Effector memory CD8-positive, alpha-beta T cell (primary cell): ENCODE results near the gene GAL3ST2.

Experiments
- ATAC-seq: fragments of 150-1000 bp; cut with Tn5 transposase; replicated peaks from 2 replicates; pipeline ENCODE4 v1.10.0; 2021; ENCODE audit warnings: mild to moderate bottlenecking, moderate library complexity
- DNase-seq, 3 experiments: peaks; one replicate each; pipeline ENCODE4 v3.0.0; 2021
- H3K27ac Mint-ChIP-seq, 2 donors: one replicate each; pipeline ENCODE4 v1.8.0; 2022; ENCODE audit warnings: mild to moderate bottlenecking in 2 of 2, mixed read lengths in 2 of 2, moderate library complexity in 2 of 2
- H3K27me3 Mint-ChIP-seq, 2 donors: one replicate each; pipeline ENCODE4 v1.8.0; 2022; ENCODE audit warnings: mixed read lengths in 2 of 2
- H3K36me3 Mint-ChIP-seq: one replicate; pipeline ENCODE4 v1.8.0; 2022; ENCODE audit warnings: mild to moderate bottlenecking, moderate library complexity, mixed read lengths; ENCODE audit not compliant: insufficient read depth
- H3K4me1 Mint-ChIP-seq, 2 donors: one replicate each; pipeline ENCODE4 v1.8.0; 2022; ENCODE audit warnings: low read depth in 2 of 2, mixed read lengths in 2 of 2
- H3K4me3 Mint-ChIP-seq, 2 donors: one replicate each; pipeline ENCODE4 v1.8.0; 2022; ENCODE audit warnings: mild to moderate bottlenecking in 2 of 2, mixed read lengths in 2 of 2, moderate library complexity in 2 of 2
- H3K9me3 Mint-ChIP-seq, 2 donors: one replicate each; pipeline ENCODE4 v1.8.0; 2022; ENCODE audit warnings: mixed read lengths in 2 of 2

Gene GAL3ST2

DNA sequence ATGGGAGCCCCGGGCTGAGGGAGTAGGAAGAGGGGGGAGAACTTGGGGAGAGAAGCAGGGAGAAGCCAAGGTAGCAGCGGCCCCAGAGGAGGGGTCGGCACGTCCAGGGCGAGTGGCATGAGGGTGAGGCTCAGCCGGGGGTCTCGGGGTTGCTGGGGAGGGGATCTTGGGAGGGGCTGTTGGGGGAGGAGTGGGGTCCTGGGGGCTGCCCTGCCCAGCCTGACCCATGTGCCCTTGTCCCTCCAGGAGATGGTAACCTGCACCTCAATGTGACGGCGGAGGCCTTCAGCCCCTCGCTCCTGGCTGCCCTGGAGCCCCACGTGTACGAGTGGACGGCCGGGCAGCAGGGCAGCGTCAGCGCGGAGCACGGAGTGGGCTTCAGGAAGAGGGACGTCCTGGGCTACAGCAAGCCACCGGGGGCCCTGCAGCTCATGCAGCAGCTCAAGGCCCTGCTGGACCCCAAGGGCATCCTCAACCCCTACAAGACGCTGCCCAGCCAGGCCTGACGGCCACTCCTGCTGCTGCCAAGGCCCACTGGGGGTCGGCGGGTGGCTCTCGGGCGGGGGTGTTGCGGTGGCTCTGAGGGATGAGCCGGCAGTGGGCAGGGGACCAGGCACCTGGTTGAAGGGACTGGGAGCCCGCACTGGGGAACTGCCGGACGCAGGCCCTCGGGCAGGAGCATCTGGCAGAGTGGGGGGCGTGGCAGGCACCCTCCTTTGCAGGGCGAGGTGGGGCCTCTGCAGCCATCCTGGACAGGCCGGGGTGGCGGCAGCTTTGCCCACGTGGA lies 9.0 kb upstream of the GAL3ST2 start:
- peaks cover 16% of the 10 kb centered on the region for H3K36me3 Mint-ChIP-seq
- H3K27me3 Mint-ChIP-seq, result no peaks in the 10 kb centered on the region
- H3K9me3 Mint-ChIP-seq, result no peaks in the 10 kb centered on the region
- DNase-seq (no peak), ATAC-seq (no peak)
- H3K4me1 Mint-ChIP-seq, result peaks cover 23 to 31% of the 10 kb centered on the region in 2 donors
- no peak overlapping the region for H3K4me3 Mint-ChIP-seq
- no peak overlapping the region for H3K27ac Mint-ChIP-seq

DNA sequence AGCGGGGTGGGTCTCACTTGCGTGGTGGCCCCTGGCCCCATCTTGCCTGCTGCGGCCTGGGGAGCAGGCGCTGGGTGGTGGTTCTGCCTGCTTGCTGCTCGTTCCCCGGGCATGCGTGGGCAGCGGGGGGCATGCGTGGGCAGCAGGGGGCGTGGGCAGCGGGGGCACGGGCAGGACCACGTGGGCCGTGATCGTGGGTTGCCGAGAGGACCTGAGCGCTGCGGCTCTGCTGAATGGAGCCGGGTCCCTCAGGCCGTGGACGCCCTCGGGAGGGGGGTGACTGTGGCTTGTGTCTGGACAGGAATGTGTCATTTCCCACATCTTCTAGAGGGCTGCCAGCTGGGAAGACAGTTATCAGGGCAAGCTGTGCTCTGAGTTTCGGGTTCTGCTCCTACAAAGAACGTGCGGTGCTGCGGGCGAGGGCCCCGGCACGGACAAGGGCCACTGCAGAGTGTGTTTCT lies 8.3 kb upstream of the GAL3ST2 start:
- DNase-seq (no peak), ATAC-seq (no peak)
- H3K4me3 Mint-ChIP-seq, result no peak overlapping the region
- peaks cover 10% of the 10 kb centered on the region for H3K36me3 Mint-ChIP-seq
- H3K9me3 Mint-ChIP-seq, result no peaks in the 10 kb centered on the region
- peaks cover 17 to 30% of the 10 kb centered on the region in 2 donors for H3K4me1 Mint-ChIP-seq
- H3K27ac Mint-ChIP-seq, result no peak overlapping the region
- H3K27me3 Mint-ChIP-seq, result no peaks in the 10 kb centered on the region

DNA sequence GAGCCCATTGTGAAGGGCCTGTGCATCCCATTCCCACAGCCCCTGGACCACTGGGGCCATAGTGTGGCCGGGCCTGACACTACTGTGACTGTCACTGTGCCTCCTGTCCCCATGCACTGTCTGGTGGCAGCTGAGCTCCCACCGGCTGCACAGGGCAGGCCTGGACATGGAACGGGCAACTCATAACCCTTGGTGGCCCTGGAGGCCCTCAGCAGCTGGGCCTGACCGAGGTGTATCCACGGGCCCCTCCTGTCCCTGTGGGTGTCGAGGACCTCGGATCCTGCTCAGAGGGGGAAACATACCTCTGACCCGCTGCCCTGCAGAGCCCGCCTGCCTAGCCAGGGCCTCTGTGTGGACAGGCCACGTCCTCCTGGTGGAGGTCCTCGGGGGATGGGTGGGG lies 7.8 kb upstream of the GAL3ST2 start:
- Mint-ChIP-seq H3K36me3 (peaks cover 4% of the 10 kb centered on the region), H3K9me3 (no peaks in the 10 kb centered on the region), H3K27ac (no peak overlapping the region), H3K27me3 (no peaks in the 10 kb centered on the region), H3K4me3 (no peak overlapping the region), H3K4me1 (peaks cover 12 to 25% of the 10 kb centered on the region in 2 donors)
- DNase-seq, result no peak
- no peak for ATAC-seq

DNA sequence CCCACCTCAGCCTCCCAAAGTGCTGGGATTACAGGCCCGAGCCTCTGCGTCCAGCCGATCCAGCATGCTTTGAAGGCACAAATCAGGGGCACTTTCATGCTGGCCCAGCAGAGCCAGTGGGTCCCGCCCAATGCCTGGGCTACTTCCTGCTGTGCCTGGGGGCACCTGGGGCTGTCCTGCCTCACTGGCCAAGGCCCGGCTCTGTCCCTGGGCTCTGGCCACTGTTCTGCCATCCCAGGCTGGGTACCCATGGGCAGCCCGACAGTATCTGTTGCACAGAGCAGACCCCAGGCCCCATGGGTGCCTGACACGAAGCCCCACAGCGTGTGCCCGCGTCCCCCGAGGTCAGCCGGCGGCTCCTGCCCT lies 6.8 kb upstream of the GAL3ST2 start:
- no peaks in the 10 kb centered on the region for H3K27me3 Mint-ChIP-seq
- no peak for ATAC-seq
- DNase-seq, result no peak
- no peak overlapping the region for H3K4me3 Mint-ChIP-seq
- H3K4me1 Mint-ChIP-seq, result peaks cover 8 to 19% of the 10 kb centered on the region in 2 donors
- H3K36me3 Mint-ChIP-seq, result no peaks in the 10 kb centered on the region
- no peaks in the 10 kb centered on the region for H3K9me3 Mint-ChIP-seq
- H3K27ac Mint-ChIP-seq, result no peak overlapping the region

DNA sequence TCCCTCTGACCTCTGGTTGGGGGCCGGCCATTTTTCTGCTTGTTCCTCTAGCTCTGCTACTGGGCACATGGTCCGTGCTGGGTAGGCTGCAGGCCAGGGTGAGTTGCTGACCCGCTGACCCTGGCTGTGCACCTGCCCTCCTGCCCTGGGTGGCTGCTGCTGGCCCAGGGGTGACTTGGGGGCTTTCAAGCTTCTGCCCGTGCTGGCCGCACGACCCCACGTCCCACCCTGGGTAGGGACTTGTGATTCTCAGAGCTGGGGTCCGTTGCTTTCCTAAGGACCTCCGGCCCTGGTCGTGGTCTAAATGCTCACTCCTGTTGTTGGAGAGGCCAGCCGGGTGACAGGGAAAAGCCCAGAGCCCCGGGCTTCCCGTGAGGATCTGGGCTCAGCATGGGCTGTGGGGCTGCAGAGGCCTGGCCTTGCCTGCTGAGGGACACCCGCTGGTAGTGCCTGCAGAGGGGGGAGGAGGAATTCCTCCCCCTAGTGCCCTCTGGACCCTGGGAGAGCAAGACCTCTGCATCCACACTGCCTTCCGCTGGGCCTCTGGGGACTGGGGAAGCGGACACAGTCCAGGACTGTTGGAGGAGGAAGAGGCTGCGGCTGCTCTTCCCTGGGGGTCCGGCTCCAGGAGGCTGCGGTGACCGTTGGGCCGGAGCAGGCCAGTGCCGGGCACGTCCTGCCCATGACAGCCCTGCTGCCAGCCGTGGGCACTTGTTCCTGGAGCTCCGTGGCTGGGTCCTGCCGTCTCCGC lies 6.3 kb upstream of the GAL3ST2 start:
- DNase-seq, result no peak
- H3K27me3 Mint-ChIP-seq, result no peaks in the 10 kb centered on the region

DNA sequence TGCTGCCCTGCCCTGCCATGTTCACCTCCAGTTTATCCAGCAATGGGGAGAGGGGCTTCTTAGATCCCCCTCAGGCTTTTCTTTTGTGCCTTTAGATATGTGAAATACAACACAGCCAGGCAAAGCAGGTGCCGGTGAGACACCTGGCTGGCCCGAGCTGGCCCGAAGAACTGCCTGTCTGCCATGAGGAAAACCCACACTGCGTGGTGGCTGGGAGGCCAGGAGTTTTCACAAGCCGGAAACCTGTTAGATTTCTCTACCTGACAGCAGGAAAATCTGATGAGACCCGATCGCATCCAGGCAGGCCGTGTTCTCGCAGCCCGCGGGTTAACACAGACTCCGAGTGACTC lies 5.7 kb upstream of the GAL3ST2 start:
- Mint-ChIP-seq H3K4me1 (peaks cover 8 to 19% of the 10 kb centered on the region in 2 donors), H3K36me3 (no peaks in the 10 kb centered on the region), H3K27me3 (no peaks in the 10 kb centered on the region), H3K27ac (no peak overlapping the region), H3K9me3 (no peaks in the 10 kb centered on the region), H3K4me3 (no peak overlapping the region)
- DNase-seq (no peak), ATAC-seq (no peak)

More for the DNA sequence above, 6.3 kb upstream of the GAL3ST2 start:
- H3K4me3 Mint-ChIP-seq, result no peak overlapping the region
- no peak overlapping the region for H3K27ac Mint-ChIP-seq
- H3K9me3 Mint-ChIP-seq, result no peaks in the 10 kb centered on the region
- H3K36me3 Mint-ChIP-seq, result no peaks in the 10 kb centered on the region
- H3K4me1 Mint-ChIP-seq, result peaks cover 8 to 19% of the 10 kb centered on the region in 2 donors
- no peak for ATAC-seq

DNA sequence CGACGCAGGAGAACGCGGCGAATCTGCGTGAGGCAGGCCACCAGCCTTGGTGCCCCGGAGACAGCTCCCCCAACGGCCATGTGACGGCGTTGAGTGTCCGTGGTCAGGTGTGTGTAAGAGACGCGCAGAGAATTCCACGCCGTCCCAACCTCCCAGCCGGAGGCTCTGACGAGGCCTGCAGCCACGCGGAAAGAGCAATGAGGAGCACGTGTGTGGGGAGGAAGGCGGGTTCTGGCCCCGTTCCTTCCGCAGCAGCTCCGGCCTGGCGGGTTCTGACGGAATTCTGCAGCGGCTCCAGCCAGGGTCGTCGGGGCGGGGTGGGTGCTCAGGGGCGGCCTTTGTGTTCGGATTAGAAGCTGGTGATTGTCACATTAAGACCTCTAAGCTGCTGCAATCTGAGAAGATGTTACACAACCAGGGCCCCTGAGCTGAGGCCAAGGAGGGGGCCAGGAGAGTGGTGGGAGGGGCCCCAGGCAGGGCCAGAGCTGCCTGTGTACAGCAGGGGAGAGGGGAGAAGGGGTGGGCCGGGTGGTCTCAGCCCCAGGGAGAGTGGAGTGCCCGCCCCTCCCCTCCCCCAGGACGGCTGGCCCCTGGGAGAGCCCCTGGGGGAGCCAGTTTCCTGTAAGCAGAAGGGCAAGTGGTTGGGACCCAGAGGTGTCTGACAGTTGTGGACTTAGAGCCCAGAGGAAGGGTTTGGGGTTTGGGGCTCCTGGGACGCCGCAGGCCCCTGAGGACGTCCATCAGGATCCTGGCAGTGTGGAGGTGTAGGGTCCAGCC lies 5.1 kb upstream of the GAL3ST2 start:
- no peaks in the 10 kb centered on the region for H3K36me3 Mint-ChIP-seq
- DNase-seq (no peak), ATAC-seq (no peak)
- no peaks in the 10 kb centered on the region for H3K27me3 Mint-ChIP-seq
- H3K9me3 Mint-ChIP-seq, result no peaks in the 10 kb centered on the region
- H3K27ac Mint-ChIP-seq, result peak overlapping the region; percentile 2 to 27
- peak overlapping the region; percentile 54 to 64 for H3K4me3 Mint-ChIP-seq
- peaks cover 8 to 19% of the 10 kb centered on the region in 2 donors for H3K4me1 Mint-ChIP-seq

DNA sequence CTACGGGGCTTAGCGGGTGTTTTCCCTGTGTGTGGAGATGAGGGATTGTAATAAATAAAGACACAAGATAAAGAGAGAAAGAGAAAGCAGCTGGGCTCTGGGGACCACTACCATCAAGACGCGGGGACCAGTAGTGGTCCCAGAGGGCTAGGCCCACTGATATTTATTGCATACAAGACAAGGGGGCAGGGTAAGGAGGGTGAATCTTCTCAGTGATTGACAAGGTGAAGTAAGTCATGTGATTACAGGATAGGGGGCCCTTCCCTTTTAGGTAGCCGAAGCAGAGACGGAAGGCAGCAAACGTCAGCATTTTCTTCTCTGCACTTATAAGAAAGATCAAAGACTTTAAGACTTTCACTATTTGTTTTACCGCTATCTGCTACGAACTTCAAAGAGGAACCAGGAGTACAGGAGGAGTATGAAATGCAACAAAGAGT lies 4.5 kb upstream of the GAL3ST2 start:
- no peaks in the 10 kb centered on the region for H3K9me3 Mint-ChIP-seq
- DNase-seq, result peak in 1 of 3 experiments; percentile 18
- peak overlapping the region; percentile 54 to 64 for H3K4me3 Mint-ChIP-seq
- peak overlapping the region; percentile 2 to 27 for H3K27ac Mint-ChIP-seq
- no peaks in the 10 kb centered on the region for H3K36me3 Mint-ChIP-seq
- ATAC-seq, result peak; percentile 27
- H3K4me1 Mint-ChIP-seq, result peaks cover 8 to 19% of the 10 kb centered on the region in 2 donors
- no peaks in the 10 kb centered on the region for H3K27me3 Mint-ChIP-seq

DNA sequence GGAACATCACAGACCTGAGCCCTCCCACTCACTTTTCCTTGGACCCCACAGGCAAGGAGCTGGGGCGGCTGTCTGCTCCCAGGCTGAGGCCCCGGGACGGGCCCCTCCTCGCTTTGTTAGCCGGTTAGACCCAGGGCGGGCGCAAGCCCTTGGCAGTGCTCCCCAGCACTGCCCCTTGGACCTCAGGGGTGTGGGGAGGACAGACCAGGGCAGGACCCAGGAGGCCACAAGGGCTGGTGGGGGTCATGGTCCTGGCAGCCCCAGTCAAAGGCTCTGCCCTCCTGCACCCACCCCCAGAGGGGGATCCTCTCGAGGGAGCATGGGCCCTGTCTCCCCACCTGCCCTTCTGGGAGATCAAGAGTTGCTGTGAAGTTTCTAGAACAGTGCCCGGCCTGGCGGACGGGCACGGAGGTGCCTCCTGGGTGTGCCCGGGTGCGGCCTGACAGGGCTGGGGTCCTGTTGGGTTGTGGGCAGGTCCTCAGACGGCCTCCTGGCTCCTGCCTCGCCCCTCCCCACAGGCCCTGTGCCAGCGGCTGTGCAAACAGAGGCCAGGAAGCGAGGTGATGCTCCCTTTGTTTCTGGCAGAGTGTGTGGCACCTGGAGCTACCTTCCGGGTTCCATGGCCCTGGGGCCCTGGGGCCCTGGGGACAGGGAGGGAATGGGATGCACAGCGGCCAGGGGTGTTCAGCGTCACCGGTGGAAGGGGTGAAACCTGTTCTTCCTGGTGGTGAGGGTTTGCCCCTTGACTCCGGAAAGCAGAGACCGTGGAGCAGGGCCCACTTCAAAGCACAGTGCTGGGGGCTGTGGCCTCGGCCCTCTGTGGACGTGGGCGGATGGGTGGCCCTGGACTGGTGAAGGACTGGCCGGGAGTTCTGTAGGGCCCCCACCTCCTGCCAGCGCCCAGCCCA lies 2.9 kb upstream of the GAL3ST2 start:
- H3K27me3 Mint-ChIP-seq, result no peaks in the 10 kb centered on the region
- peaks cover 8 to 19% of the 10 kb centered on the region in 2 donors for H3K4me1 Mint-ChIP-seq
- no peaks in the 10 kb centered on the region for H3K9me3 Mint-ChIP-seq
- ATAC-seq (no peak), DNase-seq (no peak)
- no peak overlapping the region for H3K4me3 Mint-ChIP-seq
- no peak overlapping the region for H3K27ac Mint-ChIP-seq
- H3K36me3 Mint-ChIP-seq, result no peaks in the 10 kb centered on the region

DNA sequence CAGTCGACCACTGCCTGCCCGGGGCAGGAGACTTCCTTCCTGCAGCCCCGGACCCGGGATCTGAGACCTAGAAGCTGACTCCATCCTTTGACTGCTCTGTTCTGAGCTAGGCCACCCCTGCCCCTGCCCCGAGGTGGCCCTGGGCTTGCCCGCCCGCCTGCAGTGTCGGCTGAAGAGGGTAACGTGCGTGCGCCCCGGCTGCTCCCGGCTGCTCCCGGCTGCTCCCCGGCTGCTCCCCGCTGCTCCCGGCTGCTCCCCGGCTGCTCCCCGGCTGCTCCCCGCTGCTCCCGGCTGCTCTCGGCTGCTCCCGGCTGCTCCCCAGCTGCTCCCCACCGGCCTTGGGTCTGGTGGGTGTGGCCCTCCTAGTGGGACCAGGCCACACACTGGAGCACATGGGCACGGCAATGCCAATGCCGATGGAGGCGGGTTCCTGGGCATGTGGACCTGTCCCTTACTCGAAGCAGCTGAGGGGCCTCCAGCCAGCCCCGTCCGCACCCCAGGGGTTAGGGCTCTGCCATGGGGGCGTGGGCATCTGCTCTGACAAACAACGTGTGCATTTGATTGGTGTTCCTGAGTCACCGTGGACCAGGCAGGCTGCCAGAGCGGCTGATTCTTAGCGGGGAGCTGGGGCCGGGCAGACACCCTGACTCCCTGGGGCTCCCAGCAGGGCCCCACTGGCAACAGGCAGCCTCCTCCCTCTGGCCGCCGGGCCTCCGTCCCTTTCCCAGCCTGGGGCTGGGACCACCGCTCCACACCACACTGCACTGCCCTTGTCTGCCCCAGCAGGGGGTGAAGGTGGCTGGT lies 2.0 kb upstream of the GAL3ST2 start:
- H3K4me3 Mint-ChIP-seq, result no peak overlapping the region
- H3K9me3 Mint-ChIP-seq, result no peaks in the 10 kb centered on the region
- no peak overlapping the region for H3K27ac Mint-ChIP-seq
- no peaks in the 10 kb centered on the region for H3K36me3 Mint-ChIP-seq
- peaks cover 8 to 19% of the 10 kb centered on the region in 2 donors for H3K4me1 Mint-ChIP-seq
- no peaks in the 10 kb centered on the region for H3K27me3 Mint-ChIP-seq
- no peak for ATAC-seq
- no peak for DNase-seq

DNA sequence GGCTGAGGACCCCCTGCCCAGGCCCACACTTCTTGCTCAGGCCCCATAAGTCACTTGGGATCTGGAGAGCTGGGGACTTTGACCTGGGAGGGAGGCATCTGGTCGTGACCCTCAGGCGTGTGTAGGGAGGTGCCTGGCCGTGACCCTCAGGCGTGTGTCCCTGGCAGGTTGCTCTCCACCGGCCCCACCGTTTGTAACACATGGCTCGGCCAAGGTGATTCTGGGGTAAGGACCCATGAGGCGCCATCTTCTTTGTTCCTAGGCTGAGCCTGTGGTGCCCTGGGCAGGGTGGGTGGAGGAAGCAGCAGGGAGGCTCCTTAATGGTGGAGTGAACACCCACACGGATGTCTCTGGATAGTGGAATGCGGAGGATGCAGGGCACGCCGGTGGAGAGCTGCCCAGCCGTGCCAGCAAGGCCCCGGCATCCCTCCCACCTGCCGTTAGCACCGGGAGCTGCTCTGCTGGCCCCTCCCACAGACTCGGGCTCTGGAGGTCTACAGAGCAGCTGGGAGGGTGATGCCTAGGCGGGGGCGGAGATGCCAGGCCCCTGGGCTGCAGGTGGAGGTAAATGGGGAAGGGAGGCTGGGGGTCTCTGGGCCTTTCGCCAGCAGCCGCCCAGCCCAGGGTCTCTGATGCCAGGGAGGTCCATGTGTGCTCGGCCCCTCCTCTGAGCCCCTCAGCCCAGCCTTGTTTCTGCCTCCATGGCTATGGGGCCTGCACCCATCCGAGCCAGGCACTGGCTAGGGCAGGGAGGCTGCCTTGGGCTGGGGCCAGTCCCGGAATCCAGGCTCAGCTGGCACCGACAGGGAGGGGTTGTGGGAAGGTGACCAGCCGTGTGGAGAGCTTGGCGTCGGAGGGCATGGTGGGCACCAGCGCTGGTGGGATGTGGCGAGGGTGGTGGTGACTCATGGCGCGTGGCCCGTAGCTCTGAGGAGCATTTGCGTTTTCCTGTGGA lies 1.1 kb upstream of the GAL3ST2 start:
- Mint-ChIP-seq H3K36me3 (no peaks in the 10 kb centered on the region), H3K9me3 (no peaks in the 10 kb centered on the region), H3K27me3 (no peaks in the 10 kb centered on the region), H3K27ac (no peak overlapping the region), H3K4me1 (peaks cover 8 to 17% of the 10 kb centered on the region in 2 donors), H3K4me3 (no peak overlapping the region)
- no peak for DNase-seq
- ATAC-seq, result no peak
